GM18502 (cell line): ENCODE results near the gene PAX5.
"Not testable (repeated sequence)": the region's sequence is repeated elsewhere in the genome, so short reads cannot be mapped to it uniquely, and the experiment has no call there.

Source experiments
- ATAC-seq: cut with Tn5 transposase; IDR thresholded peaks from one replicate; pipeline ENCODE4 v1.9.1; 2021; ENCODE audit warnings: mild to moderate bottlenecking; ENCODE audit not compliant: unreplicated experiment, poor library complexity

Gene PAX5

DNA sequence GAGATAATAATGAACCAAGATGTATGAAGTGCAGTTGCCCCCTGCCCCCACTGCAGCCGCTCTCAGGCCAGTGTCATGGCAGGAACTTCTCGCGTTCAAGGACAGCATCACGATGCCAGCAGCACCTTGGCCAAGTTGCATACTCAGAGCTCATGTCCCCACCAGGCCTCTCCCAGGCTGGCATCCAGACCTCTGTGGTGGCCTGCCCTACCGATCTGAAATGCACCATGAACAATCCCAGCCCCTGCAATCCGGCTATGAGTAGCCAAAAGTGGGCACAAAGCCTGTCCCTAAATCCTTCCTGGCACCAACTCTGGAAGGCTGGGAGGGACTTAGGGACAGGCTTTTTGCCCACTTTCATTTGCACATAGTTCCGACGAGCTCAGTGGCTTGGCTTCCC lies 140.9 kb downstream of the PAX5 start:
- no peak for ATAC-seq

DNA sequence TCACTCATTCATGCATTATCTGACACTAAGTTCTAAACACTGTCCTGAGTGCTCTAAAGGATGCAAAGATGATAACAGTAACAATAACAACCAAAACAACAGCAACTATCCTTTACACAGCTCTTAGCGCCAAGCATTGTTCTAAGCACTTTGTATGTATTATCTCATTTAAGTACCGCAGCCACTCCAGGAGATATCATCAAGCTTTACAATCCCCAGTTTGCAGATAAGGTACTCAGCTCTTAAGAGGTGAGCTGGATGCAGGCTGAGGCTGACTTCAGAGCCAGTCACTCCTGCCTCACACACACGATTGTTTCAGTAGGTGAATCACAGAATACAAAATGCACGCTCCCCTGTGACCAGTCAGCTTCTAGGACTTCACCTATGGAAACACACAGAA lies 141.8 kb downstream of the PAX5 start:
- ATAC-seq = no peak

DNA sequence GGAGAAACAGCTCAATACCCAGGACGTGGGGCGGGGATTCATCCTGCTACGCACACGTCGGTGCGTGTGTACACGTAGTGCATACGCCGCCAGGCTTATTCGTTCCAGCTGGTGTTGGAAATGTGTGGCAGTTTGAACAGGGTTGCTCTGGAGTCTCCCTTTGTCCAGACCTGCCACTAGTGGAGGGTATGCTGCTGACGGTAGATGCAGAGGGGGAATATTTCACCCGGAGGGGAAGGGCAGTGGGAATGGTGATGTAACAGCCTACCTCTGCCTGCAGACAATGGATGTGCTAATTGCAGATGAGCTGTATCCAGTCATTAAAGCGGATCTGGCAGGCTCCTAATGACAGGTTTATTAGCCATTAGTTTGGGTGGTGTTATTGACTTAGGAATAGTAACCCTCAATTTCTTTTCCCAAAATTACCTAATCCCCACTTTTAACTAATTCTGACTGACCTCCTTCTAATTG lies 142.7 kb downstream of the PAX5 start:
- no peak for ATAC-seq

DNA sequence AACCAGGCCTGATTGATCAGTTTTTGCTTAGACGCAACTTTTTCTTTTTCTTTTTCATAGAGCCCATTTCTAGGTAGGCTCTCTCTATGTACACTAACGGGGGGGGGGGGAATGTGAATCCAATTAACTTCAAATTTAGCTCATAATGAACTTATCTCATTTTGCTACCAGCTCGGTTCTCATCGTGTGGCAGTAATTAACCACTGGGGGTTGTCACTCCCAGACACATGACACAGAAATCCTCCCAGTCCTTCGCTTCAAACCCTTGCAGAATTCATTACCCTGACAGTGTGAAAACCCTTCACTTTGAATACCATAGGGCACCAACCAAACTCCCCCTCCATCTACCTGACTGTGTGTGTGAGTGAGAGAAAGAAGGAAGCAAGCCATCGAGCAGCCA lies 144.2 kb downstream of the PAX5 start:
- ATAC-seq = no peak

DNA sequence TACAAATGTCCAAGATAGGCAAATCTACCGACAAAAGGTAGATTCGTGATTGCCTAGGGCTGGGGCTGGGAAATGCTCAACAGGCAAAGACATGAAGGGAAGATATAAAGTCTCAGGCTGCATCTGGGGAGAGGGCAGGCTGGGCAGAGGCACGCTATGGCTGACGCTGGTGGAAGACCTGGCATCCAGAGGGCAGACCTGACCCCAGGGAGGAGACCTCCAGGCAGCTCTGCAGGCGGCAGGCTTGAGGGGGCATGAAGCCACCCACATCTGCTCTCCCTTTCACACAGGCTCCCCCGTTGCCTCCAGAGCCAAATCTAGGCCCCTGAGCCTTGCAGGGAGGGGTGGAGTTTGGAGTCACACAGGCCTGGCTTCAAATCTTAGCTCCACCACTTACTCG lies 145.5 kb downstream of the PAX5 start:
- no peak for ATAC-seq

DNA sequence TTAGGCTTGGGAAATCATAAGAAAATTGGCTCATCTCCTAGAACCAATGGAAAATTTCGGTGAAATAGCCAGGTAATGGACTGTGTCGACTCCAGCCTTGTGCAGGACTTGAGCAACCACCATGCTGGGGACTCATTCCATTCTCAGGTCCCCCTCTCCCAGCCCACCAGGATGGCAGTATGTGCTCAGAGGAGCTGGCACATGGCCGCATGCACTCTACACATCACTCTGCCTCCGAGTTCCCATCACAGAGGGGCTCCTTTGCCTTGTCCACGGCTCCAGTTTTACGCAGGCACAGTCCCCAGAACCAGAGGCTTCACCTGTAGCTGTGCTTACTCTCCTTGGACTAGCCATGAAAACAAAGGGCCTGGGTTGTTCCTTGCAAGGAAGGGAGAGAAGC lies 149.3 kb downstream of the PAX5 start:
- ATAC-seq = no peak

DNA sequence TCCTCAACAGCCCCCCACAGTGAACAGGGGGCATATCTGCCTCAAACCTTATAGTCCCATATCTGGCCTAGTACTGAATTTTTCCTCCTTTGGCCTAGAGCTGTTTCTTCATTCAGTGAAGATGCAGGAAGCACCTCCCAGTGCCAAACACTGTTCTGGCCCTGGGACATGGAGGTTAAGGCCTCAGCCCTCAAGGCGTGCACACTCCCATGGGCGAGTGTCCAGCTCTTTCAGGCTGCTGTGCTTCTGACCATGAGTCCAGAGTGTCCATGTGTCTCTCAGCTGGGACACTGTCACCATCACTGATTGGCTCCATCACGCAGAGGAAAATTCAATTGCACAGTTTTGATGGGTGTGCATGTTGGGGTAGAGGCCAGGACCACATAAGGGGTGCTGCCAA lies 151.5 kb downstream of the PAX5 start:
- no peak for ATAC-seq

DNA sequence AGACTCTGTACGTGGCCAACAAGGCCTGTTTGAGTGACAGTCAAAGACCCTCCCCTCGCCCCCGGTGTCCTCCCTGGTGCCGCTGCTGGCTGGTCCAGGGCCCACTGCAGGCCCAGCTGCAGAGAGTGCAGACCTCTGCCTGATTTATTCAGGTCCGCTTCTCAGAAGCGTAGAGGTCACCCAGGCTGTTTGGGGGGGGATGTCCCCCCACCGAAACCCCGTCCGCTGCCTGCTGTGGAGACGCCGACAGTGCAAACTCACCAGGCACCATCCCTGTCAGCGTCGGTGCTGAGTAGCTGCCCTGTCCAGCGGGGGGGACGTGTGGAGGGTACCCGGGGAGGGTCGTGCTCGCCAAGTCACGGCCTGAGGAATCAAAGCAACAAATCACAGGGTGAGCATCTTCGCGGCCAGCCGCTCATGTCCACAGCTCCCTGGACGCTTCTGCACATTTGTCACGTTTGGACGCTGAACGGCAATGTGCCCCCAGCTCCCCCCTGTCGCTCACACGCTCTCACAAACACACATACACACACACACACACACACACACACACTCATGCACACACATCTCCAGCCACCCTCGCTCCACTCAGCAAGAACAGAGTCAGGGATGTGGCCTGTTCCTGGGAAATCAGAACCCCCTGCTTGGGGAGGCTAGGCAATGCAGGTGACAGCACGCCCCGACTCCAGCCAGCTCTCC lies 152.2 kb downstream of the PAX5 start:
- ATAC-seq = no peak

DNA sequence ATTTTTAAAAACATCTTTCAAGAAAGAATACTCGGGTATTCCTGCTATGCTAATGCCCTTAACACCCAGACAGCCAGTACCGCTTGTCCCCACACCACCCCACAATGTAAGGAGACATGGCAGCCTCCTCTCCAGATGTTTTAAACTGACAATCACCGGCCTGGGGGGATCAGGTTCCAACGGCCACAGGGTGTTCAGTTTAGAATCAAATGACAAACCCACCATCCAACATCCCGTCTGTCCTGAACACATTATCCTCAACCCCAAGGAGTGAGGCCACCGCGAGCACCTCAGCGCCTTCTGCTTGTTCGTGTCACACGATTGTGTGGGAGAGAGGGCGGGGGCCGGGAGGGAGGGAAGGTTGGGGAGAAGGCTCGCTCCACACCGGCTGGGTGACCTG lies 152.8 kb downstream of the PAX5 start:
- no peak for ATAC-seq

DNA sequence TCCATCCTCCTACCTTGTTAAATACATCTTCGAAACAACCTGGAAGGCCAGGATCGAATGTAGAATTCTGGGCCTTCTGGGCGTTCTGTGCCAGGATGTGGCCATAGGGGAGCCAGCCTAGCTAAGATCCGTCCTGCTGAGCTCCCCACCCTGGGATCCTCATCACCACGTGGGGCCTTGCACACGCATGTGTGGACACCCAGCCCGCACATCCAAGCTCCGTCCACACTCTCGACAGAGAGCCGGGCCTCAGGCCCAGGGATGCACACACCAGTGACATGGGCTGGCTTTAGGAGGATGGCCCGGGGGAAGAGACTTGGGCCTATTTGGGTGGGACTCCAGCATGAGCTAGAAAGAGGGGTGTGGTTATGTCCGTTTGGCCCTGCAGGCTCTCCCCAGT lies 154.0 kb downstream of the PAX5 start:
- no peak for ATAC-seq

DNA sequence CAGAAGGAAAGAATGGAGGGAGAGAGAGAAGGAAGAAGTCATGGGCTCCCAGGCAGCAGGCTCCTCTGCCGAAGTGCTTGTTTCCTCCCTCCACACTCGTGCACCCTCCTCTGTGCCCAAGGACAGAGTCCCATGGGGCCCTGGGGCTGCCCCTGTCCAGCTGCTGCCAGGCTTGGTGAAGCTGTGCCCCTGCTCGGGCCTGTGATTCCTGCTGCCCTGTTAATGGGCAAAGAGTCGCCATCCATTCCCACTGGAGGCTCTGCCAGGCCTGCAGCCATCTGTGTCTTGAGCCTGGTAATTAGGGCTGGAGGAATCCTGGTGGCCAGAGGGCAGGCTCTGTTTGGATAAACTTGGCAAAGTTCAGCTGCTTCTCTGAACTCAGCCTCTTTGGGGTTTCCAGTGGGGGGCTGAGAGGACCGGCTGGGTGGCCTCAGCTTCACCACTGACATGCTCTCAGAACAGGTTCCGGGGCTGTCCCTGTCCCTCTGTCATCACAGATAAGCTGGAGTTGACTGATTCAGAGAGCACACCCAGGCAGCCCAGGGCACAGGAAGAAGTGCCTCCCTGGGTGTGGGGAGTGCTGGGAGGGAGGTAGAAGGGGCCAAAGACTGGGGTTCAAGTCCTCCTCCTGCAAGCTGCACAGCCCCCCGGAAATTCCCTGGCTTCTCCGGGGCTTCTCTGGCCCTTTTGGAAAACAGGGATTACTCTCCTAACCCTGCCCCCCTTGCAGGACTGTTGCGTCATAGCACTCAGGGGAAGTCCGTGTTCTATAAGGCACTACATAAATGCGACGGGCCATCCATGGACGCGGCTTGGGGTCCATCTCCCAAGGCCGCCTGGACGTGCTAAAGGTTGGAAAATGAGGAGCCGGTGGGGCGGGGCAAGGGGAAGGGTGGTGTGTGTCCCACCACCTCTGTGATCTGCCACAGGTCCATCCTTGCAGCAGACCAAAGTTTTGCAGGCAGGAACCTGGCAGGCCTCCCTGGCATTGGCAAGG lies 154.8 kb downstream of the PAX5 start:
- peak; percentile 72 for ATAC-seq

DNA sequence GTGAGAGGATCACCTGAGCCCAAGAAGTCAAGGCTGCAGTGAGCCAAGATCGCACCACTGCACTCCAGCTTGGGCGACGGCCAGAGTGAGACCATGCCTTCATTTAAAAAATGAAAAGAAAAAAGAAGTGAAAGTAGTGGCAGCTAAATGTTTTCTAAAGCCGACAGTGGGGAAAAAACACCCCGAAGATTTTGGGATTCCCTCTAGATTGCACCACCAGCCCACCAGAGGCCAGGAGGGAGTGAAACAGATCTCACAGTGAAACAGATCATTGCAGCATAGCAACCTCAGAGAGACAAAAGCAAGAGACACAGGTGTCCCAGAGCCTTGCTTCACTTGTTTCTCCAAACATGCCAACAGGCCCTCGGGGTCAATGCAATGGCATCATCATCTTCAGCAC lies 156.8 kb downstream of the PAX5 start:
- peak; percentile 37 for ATAC-seq

DNA sequence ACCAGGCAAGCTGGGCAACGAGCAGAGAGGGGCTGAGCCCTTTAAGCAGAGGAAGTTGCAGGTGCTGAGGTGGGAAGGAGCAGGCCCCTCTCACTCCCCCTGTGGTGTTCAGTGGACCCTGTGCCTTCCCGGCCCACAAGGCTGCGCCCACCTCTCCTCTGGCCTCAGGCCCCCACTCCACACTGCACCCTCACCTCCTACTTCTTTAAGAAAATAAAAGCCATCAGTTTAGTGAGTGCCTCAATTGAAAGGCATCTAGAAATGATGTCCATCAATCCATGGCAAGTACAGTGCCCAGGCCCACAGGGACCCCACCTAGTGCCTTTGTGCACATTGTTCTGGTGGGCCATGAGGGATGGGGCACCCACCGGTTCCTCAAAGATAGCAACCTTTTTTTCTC lies 158.0 kb downstream of the PAX5 start:
- ATAC-seq = no peak

DNA sequence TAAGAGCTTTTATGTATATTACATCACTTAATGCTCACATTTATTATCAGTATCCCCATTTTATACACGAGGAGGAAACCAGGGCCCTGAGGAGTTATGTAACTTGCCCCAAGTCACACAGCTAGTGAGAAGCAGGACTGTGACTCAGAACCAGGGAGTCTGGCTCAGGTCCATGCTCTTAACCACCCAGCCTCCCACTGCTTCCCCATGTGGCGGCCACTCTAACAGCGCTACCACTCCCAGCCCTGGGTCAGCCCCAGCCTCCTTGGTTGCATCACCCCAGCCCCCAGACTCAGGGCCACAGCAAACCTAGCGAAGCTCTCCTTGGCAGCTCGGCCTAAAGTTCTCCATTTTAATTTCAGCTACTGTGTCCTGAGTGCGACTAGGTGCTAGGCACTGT lies 159.1 kb downstream of the PAX5 start:
- ATAC-seq = no peak

DNA sequence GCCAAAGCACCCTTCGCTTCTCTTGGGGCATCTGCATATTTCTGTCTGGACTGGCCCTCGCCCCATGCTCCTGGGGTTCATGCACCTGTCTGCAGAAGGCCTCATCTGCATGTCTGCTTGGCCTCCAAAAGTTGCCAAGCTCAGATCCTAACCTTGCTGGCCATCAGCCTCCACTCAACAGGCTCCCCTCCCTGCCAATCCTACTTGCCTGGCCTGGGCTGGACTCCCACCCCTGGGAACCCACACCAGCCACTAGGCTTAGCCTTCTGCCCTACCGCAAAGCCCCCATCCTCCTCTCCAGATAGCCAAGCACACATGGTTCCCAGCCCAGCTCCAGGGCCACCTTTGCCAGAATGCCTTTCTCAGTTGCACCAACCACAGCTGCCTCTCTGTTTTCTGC lies 159.8 kb downstream of the PAX5 start:
- no peak for ATAC-seq

DNA sequence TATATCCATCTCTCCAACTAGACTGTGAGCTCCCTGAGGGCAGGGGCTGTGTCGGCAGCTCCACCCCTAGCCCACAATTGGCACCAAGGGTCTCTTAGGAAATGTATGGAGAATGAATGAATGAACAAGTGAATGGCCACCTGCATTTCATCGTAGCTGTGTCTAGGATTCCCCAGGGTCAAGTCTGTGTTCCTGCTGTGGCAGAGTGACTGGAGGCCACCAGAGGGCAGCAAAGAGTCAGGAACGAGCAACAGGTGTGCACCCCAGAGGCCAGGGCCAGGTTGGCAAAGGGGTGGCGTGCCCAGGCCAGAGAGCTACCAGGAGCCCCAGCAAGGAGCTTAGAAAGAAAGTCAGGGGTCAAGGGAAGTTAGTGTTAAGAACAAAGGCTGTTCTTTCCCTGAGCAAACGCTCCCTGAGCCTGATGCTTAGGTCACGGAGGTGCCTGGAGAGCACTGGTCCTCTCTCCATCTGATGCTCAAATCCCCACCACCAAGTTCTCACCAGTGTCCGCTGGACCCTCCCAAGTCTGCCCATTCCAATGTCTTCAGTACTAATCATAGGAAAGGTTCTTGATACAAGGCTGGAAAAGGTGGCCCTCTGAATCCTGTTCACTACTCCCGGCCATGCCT lies 160.7 kb downstream of the PAX5 start:
- ATAC-seq = peak; percentile 50

DNA sequence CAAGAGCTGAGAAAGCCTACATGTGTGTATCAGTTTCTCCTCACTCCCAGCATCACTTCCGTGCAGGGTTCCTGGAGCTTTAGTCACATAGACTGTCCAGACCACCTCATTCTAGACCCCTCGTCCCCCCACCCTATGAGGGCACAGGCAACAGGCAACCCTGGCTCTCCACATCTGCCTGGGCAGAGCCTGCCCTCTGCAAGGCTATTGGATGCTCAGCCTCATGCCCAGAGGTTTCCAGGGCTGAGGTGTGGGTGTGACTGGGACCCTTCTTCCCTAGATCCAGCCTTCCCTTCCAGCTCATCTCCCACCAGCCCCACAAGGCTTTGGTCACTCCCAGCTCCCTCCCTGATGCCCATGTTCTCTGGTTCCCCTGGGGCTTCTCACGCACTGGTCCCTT lies 161.4 kb downstream of the PAX5 start:
- no peak for ATAC-seq

DNA sequence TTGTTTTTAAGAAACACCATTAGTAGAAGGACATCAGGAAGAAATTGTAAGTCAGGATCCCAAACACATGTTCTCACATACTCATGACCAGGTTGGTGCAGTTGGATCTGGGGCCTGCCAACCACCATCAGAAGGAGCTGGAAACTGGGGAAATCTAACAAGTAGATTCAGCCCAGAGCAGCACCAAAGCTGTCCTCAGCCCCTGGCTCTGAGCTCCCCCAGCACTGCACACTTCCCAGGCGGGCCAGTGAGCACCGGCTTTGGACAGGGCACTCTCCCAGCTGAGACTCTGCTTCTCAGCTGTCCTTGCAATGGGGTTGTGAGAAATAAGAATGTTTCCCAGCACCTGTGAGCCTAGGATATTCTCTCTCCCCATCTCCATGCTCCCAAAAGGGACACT lies 162.5 kb downstream of the PAX5 start:
- ATAC-seq = no peak

DNA sequence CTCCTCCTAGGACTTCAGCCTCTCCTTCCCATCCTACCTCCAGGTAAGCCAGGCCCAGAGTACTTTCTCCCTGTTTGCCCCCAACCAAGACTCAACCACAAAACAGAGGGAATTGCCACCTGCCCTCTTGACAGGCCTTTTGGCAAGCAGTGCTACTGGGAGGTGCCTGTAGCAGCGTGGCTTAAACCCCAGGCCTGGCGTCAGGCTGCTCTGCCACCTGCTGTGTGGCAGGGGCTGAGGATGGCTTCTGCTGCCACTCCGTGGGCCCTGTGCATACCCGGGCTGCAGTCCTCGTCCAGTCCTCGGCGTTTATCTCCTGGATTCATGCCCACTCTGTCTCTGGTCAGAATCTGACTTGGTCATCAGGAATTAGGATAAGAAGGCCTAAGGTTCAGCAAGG lies 163.1 kb downstream of the PAX5 start:
- ATAC-seq = no peak

DNA sequence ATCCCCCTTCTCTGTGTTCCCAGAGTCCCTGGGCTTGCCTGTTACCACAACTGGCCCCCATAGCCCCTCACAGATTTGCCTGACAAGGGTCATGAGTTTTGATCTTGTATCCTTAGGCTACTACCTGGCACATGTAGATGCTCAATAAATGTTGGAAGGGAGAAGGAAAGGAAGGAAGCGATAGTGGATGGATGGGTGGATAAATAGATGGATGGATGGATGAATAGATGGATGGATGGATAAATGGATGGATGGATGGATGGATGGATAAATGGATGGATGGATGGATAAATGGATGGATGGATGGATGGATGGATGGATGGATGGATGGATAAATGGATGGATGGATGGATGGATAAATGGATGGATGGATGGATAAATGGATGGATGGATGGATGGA lies 164.5 kb downstream of the PAX5 start:
- not testable (repeated sequence) for ATAC-seq
